OCI-LY3 (cell line): Measurements from ENCODE around the gene CA5B.
"Not testable (repeated sequence)": the region's sequence is repeated elsewhere in the genome, so short reads cannot be mapped to it uniquely, and the experiment has no call there.

Experiments used
- H2AFZ ChIP-seq: fragments of 200-600, 300-600 bp; shearing (Covaris generic); 2 replicates; pipeline ENCODE4 v1.6.0; 2014; ENCODE audit warnings: antibody characterized with exemption, low read depth, low read length
- H3K27ac ChIP-seq: fragments of 200-600, 300-600 bp; sonication (generic); 2 replicates; pipeline ENCODE4 v1.5.1; 2014; ENCODE audit warnings: mild to moderate bottlenecking, low read length, moderate library complexity, mixed read lengths
- H3K27me3 ChIP-seq: fragments of 200-600, 300-600 bp; sonication (generic); 2 replicates; pipeline ENCODE4 v1.6.1; 2014; ENCODE audit warnings: low read depth, low read length, mixed read lengths
- H3K36me3 ChIP-seq: fragments of 200-600, 300-600 bp; sonication (generic); replicated peaks from 2 replicates; pipeline ENCODE3; 2014; ENCODE audit warnings: low read depth, low read length, mixed read lengths
- H3K4me1 ChIP-seq: fragments of 300-600, 200-600 bp; sonication (generic); 2 replicates; pipeline ENCODE4 v1.6.1; 2014; ENCODE audit warnings: low read length, mixed read lengths
- H3K4me2 ChIP-seq: fragments of 200-600, 300-600 bp; sonication (generic); 2 replicates; pipeline ENCODE4 v1.6.1; 2014; ENCODE audit warnings: low read length, mixed read lengths
- H3K4me3 ChIP-seq: fragments of 300-600, 200-600 bp; sonication (generic); 2 replicates; pipeline ENCODE4 v1.5.1; 2014; ENCODE audit warnings: antibody characterized with exemption, mild to moderate bottlenecking, low read length, moderate library complexity
- H3K79me2 ChIP-seq: fragments of 300-600, 200-600 bp; shearing (Covaris generic); 2 replicates; pipeline ENCODE4 v1.6.1; 2014; ENCODE audit warnings: mild to moderate bottlenecking, low read length, mixed read lengths
- H3K9ac ChIP-seq: fragments of 300-600, 200-600 bp; shearing (Covaris generic); 2 replicates; pipeline ENCODE4 v1.6.0; 2014; ENCODE audit warnings: mild to moderate bottlenecking, low read length, moderate library complexity
- H3K9me3 ChIP-seq: fragments of 200-600, 300-600 bp; shearing (Covaris generic); 2 replicates; pipeline ENCODE4 v1.6.1; 2014; ENCODE audit warnings: low read length, mixed read lengths; ENCODE audit not compliant: insufficient read depth
- H4K20me1 ChIP-seq: fragments of 200-600, 300-600 bp; sonication (generic); 2 replicates; pipeline ENCODE4 v1.6.1; 2016; ENCODE audit warnings: low read length, mixed read lengths; ENCODE audit not compliant: insufficient read depth
- EZH2phosphoT487 ChIP-seq: fragments of 200-600 bp; shearing (Covaris generic); IDR thresholded peaks from 2 replicates; pipeline ENCODE4 v1.6.1; 2018; ENCODE audit warnings: antibody characterized with exemption, mixed run types, low read depth
- TF ChIP-seq, protein P1 (sequence below): fragments of 200-600, 300-600 bp; sonication (generic); IDR thresholded peaks from 2 replicates; pipeline ENCODE4 v1.5.1; 2014; ENCODE audit warnings: antibody characterized with exemption, low read length, low read depth

Gene CA5B

GRCh38 chrX:15737190-15737958 lies 696 bp upstream of the CA5B start:
- Histone ChIP-seq H3K4me1 (peaks cover 6% of the 10 kb centered on the region), H3K36me3 (no peaks in the 10 kb centered on the region), H3K9me3 (no peaks in the 10 kb centered on the region), H3K4me2 (peak overlapping the region; percentile 82), H4K20me1 (no peaks in the 10 kb centered on the region), H3K79me2 (no peaks in the 10 kb centered on the region), H3K27me3 (0 out of 2 replicates have a peak, but pooled peaks cover 3% of the 10 kb centered on the region), H3K9ac (peak overlapping the region; percentile 41), H3K27ac (no peak overlapping the region), H2AFZ (no peak overlapping the region), H3K4me3 (peak overlapping the region; percentile 73)
- TF ChIP-seq EZH2phosphoT487: no peak

DNA sequence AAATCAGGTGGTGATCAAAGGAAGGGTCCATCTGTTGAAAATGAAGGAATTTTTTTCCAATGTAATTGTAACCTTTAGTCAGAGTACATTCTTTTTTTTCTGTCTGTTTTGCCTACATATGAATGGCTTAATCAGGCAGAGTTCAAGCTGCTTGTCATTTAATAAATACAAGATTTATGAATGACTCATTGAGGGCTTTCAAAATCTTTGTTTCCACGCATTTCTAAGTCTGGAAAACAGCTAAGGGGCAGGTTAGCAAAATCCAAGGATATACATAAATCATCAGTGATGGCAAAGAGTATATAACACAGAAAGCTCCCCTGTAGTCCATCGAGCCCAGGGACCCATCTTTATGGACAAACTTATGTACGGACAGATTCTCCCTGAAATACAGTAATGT lies 1.8 kb downstream of the CA5B start:
- Histone ChIP-seq H3K9ac (no peak overlapping the region), H3K4me3 (no peak overlapping the region), H4K20me1 (no peaks in the 10 kb centered on the region), H3K27ac (no peak overlapping the region), H3K4me1 (peaks cover 6% of the 10 kb centered on the region), H3K79me2 (no peaks in the 10 kb centered on the region), H3K36me3 (no peaks in the 10 kb centered on the region), H2AFZ (no peak overlapping the region), H3K27me3 (0 out of 2 replicates have a peak, but pooled peaks cover 3% of the 10 kb centered on the region), H3K4me2 (no peak overlapping the region), H3K9me3 (no peaks in the 10 kb centered on the region)
- TF ChIP-seq EZH2phosphoT487: no peak
- TF ChIP-seq, protein P1, sequence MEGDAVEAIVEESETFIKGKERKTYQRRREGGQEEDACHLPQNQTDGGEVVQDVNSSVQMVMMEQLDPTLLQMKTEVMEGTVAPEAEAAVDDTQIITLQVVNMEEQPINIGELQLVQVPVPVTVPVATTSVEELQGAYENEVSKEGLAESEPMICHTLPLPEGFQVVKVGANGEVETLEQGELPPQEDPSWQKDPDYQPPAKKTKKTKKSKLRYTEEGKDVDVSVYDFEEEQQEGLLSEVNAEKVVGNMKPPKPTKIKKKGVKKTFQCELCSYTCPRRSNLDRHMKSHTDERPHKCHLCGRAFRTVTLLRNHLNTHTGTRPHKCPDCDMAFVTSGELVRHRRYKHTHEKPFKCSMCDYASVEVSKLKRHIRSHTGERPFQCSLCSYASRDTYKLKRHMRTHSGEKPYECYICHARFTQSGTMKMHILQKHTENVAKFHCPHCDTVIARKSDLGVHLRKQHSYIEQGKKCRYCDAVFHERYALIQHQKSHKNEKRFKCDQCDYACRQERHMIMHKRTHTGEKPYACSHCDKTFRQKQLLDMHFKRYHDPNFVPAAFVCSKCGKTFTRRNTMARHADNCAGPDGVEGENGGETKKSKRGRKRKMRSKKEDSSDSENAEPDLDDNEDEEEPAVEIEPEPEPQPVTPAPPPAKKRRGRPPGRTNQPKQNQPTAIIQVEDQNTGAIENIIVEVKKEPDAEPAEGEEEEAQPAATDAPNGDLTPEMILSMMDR: no peak

DNA sequence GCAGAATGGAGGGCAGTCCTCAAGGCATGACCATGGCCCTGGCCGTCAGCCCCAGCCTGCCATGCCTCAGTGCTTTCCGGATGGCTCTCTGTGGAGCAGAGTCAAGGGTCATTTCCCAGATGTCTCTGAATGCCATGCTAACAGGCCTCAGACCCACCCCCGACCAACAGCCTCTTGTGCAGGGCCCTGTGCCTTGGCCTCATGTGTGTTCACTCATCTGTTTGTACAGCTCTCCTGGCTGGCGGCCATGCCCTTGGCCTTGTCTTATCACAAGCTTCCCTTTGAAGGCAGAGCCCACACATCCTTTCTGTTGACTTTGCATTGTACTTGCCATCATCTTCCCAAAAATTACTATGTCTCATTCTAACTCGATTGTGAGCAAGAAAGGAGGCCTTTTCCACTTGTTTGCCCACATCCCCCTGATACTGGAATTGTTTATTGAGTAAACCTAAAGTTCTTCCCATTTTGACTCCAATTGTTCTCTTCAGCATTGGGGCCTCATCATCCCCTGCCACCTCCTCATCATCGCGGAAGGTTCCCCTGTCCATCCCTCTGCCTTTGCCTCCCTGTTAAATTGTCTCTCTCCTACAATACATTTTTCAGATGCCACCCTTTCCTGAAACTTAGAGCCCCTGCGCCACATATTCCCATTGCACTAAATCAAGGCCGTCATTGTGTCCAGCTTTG lies 6.3 kb downstream of the CA5B start:
- H4K20me1 ChIP-seq: no peaks in the 10 kb centered on the region
- no peaks in the 10 kb centered on the region for H3K9me3 ChIP-seq
- no peak overlapping the region for H2AFZ ChIP-seq
- H3K4me1 ChIP-seq: no peaks in the 10 kb centered on the region
- no peaks in the 10 kb centered on the region for H3K36me3 ChIP-seq
- TF ChIP-seq, protein P1: no peak
- TF ChIP-seq EZH2phosphoT487: no peak
- no peaks in the 10 kb centered on the region for H3K27me3 ChIP-seq
- H3K9ac ChIP-seq: no peak overlapping the region
- no peak overlapping the region for H3K4me2 ChIP-seq
- no peaks in the 10 kb centered on the region for H3K79me2 ChIP-seq
- no peak overlapping the region for H3K4me3 ChIP-seq
- no peak overlapping the region for H3K27ac ChIP-seq

GRCh38 chrX:15745179-15745578 lies 7.1 kb downstream of the CA5B start:
- H3K4me1 ChIP-seq: peaks cover 6% of the 10 kb centered on the region

GRCh38 chrX:15746651-15747050 lies 8.6 kb downstream of the CA5B start:
- H3K27ac ChIP-seq: not testable (repeated sequence)

More at GRCh38 chrX:15745179-15745578, 7.1 kb downstream of the CA5B start:
- Histone ChIP-seq H3K27me3 (no peaks in the 10 kb centered on the region), H3K79me2 (no peaks in the 10 kb centered on the region), H3K27ac (no peak overlapping the region), H3K4me2 (no peak overlapping the region), H3K4me3 (no peak overlapping the region), H3K9me3 (no peaks in the 10 kb centered on the region), H3K9ac (no peak overlapping the region), H2AFZ (no peak overlapping the region), H4K20me1 (no peaks in the 10 kb centered on the region), H3K36me3 (no peaks in the 10 kb centered on the region)
- TF ChIP-seq, protein P1: no peak
- no peak for TF ChIP-seq EZH2phosphoT487

More at GRCh38 chrX:15746651-15747050, 8.6 kb downstream of the CA5B start:
- not testable (repeated sequence) for H4K20me1 ChIP-seq, H3K27me3 ChIP-seq, H3K4me2 ChIP-seq, H3K9ac ChIP-seq, H3K4me1 ChIP-seq, H3K36me3 ChIP-seq, H3K4me3 ChIP-seq, H2AFZ ChIP-seq, H3K9me3 ChIP-seq, H3K79me2 ChIP-seq
